HUDEP-2 (cell line): Measurements from ENCODE around the gene IL17F.
"Not testable (repeated sequence)": the region's sequence is repeated elsewhere in the genome, so short reads cannot be mapped to it uniquely, and the experiment has no call there.

ENCODE experiments used
- DNase-seq, 76 experiments: peaks; one replicate each; lab custom pipeline; 2025; ENCODE audit not compliant: unreplicated experiment in 76 of 76; lab: John Stamatoyannopoulos, UW

The IL17F gene

GRCh38 chr6:52249078-52249477, 4.8 kb upstream of the IL17F start:
- no peak for DNase-seq

GRCh38 chr6:52245425-52245824, 1.1 kb upstream of the IL17F start:
- DNase-seq, result no peak

- DNase-seq, result no peak
Observed at GRCh38 chr6:52243282-52243893, 912 bp downstream of the IL17F start.

GRCh38 chr6:52241819-52242218, 2.5 kb downstream of the IL17F start:
- no peak for DNase-seq

GRCh38 chr6:52233975-52234823, 10.1 kb downstream of the IL17F start:
- peak in 25 of 76 experiments; percentile 5 to 62 (median 21) for DNase-seq

- no peak for DNase-seq
Observed at GRCh38 chr6:52233005-52233404, 11.3 kb downstream of the IL17F start.

GRCh38 chr6:52231406-52232127, 12.7 kb downstream of the IL17F start:
- no peak for DNase-seq

- no peak for DNase-seq
Observed at GRCh38 chr6:52230685-52231084, 13.6 kb downstream of the IL17F start.

- no peak for DNase-seq
Observed at GRCh38 chr6:52227495-52227894, 16.8 kb downstream of the IL17F start.

GRCh38 chr6:52221302-52221701, 23.0 kb downstream of the IL17F start:
- DNase-seq, result peak in 25 of 76 experiments; percentile 2 to 81 (median 32)

GRCh38 chr6:52217761-52218160, 26.5 kb downstream of the IL17F start:
- DNase-seq, result no peak

GRCh38 chr6:52216932-52217575, 27.2 kb downstream of the IL17F start:
- no peak for DNase-seq

- DNase-seq, result no peak
Observed at GRCh38 chr6:52215787-52216186, 28.5 kb downstream of the IL17F start.

GRCh38 chr6:52213127-52213526, 31.2 kb downstream of the IL17F start:
- DNase-seq, result no peak

GRCh38 chr6:52210227-52210626, 34.1 kb downstream of the IL17F start:
- DNase-seq, result no peak

- DNase-seq, result no peak
Observed at GRCh38 chr6:52209770-52210169, 34.5 kb downstream of the IL17F start.

GRCh38 chr6:52208612-52209011, 35.7 kb downstream of the IL17F start:
- no peak for DNase-seq

- DNase-seq, result no peak
Observed at GRCh38 chr6:52207066-52207465, 37.2 kb downstream of the IL17F start.

- DNase-seq, result no peak
Observed at GRCh38 chr6:52201493-52201892, 42.8 kb downstream of the IL17F start.

GRCh38 chr6:52201046-52201445, 43.3 kb downstream of the IL17F start:
- no peak for DNase-seq

GRCh38 chr6:52200088-52200487, 44.2 kb downstream of the IL17F start:
- not testable (repeated sequence) for DNase-seq
